ENCODE measurements around the gene OSTN.
"Not testable (repeated sequence)": the region's sequence is repeated elsewhere in the genome, so short reads cannot be mapped to it uniquely, and the experiment has no call there.

Gene OSTN

GRCh38 chr3:191235331-191236314 is 36.6 kb downstream of the OSTN start:
- DNase-seq = no peak

GRCh38 chr3:191236646-191237045 is 37.6 kb downstream of the OSTN start:
- DNase-seq = no peak

- no peak for DNase-seq
Measured at GRCh38 chr3:191237047-191237882, 38.2 kb downstream of the OSTN start.

- DNase-seq = no peak
Measured at GRCh38 chr3:191238321-191238817, 39.3 kb downstream of the OSTN start.

- DNase-seq = no peak
Measured at GRCh38 chr3:191239407-191240031, 40.5 kb downstream of the OSTN start.

- DNase-seq = no peak
Measured at GRCh38 chr3:191240486-191240885, 41.4 kb downstream of the OSTN start.

GRCh38 chr3:191244242-191244867 is 45.3 kb downstream of the OSTN start:
- DNase-seq = no peak

GRCh38 chr3:191246034-191246433 is 47.0 kb downstream of the OSTN start:
- not testable (repeated sequence) for DNase-seq

- no peak for DNase-seq
Measured at GRCh38 chr3:191246630-191247029, 47.6 kb downstream of the OSTN start.

- no peak for DNase-seq
Measured at GRCh38 chr3:191253089-191253799, 54.2 kb downstream of the OSTN start.

- DNase-seq = no peak
Measured at GRCh38 chr3:191254098-191254873, 55.2 kb downstream of the OSTN start.

- DNase-seq = no peak
Measured at GRCh38 chr3:191255156-191255555, 56.1 kb downstream of the OSTN start.

GRCh38 chr3:191256405-191256804 is 57.4 kb downstream of the OSTN start:
- no peak for DNase-seq

- DNase-seq = no peak
Measured at GRCh38 chr3:191257286-191257685, 58.2 kb downstream of the OSTN start.

- no peak for DNase-seq
Measured at GRCh38 chr3:191259486-191259885, 60.4 kb downstream of the OSTN start.

GRCh38 chr3:191260431-191261303 is 61.6 kb downstream of the OSTN start:
- DNase-seq = no peak

GRCh38 chr3:191261304-191261638 is 62.2 kb downstream of the OSTN start:
- no peak for DNase-seq

- no peak for DNase-seq
Measured at GRCh38 chr3:191262650-191263049, 63.6 kb downstream of the OSTN start.

- DNase-seq = no peak
Measured at GRCh38 chr3:191263365-191263764, 64.3 kb downstream of the OSTN start.

GRCh38 chr3:191263850-191264249 is 64.8 kb downstream of the OSTN start:
- no peak for DNase-seq

Data from stimulated activated CD4-positive, alpha-beta T cell treated with anti-CD3 and anti-CD28 coated beads, Interleukin-4, amount 100 ng/mL, for 4 hours (primary cell).